NCI-H748 (cell line): Measurements from ENCODE around the gene ARMH3.
"Not testable (repeated sequence)": the region's sequence is repeated elsewhere in the genome, so short reads cannot be mapped to it uniquely, and the experiment has no call there.

Experiments used
- DNase-seq: peaks from one replicate; lab custom pipeline; 2025; ENCODE audit not compliant: unreplicated experiment; lab: John Stamatoyannopoulos, UW

The ARMH3 gene

GRCh38 chr10:102046095-102046494 is 9.9 kb downstream of the ARMH3 start:
- no peak for DNase-seq

GRCh38 chr10:102045292-102045691 is 10.7 kb downstream of the ARMH3 start:
- DNase-seq = no peak

GRCh38 chr10:102040305-102041050 is 15.5 kb downstream of the ARMH3 start:
- no peak for DNase-seq

GRCh38 chr10:102038410-102038809 is 17.6 kb downstream of the ARMH3 start:
- DNase-seq = no peak

- DNase-seq = not testable (repeated sequence)
Observed at GRCh38 chr10:102035807-102036206, 20.2 kb downstream of the ARMH3 start.

- DNase-seq = no peak
Observed at GRCh38 chr10:102033787-102034186, 22.2 kb downstream of the ARMH3 start.

GRCh38 chr10:102027261-102027660 is 28.7 kb downstream of the ARMH3 start:
- DNase-seq = no peak

- no peak for DNase-seq
Observed at GRCh38 chr10:102024799-102025198, 31.2 kb downstream of the ARMH3 start.

GRCh38 chr10:102020938-102021337 is 35.0 kb downstream of the ARMH3 start:
- DNase-seq = no peak

- DNase-seq = no peak
Observed at GRCh38 chr10:102017295-102017694, 38.7 kb downstream of the ARMH3 start.

GRCh38 chr10:102016416-102016815 is 39.6 kb downstream of the ARMH3 start:
- no peak for DNase-seq

GRCh38 chr10:102010961-102011360 is 45.0 kb downstream of the ARMH3 start:
- no peak for DNase-seq

GRCh38 chr10:102009801-102010425 is 46.1 kb downstream of the ARMH3 start:
- DNase-seq = peak; percentile 64

- DNase-seq = no peak
Observed at GRCh38 chr10:102007796-102008195, 48.2 kb downstream of the ARMH3 start.

GRCh38 chr10:102007031-102007430 is 48.9 kb downstream of the ARMH3 start:
- not testable (repeated sequence) for DNase-seq

GRCh38 chr10:102004376-102004775 is 51.6 kb downstream of the ARMH3 start:
- DNase-seq = no peak

- DNase-seq = no peak
Observed at GRCh38 chr10:102003541-102003940, 52.4 kb downstream of the ARMH3 start.

- DNase-seq = no peak
Observed at GRCh38 chr10:102001435-102002068, 54.4 kb downstream of the ARMH3 start.

GRCh38 chr10:101997803-101998202 is 58.2 kb downstream of the ARMH3 start:
- no peak for DNase-seq

- DNase-seq = no peak
Observed at GRCh38 chr10:101995451-101996063, 60.4 kb downstream of the ARMH3 start.

GRCh38 chr10:101993651-101994200 is 62.2 kb downstream of the ARMH3 start:
- no peak for DNase-seq
